ENCODE data around the gene COQ10B. TPM values are rescaled to one million over a fixed set of nuclear protein-coding genes. Genes with fewer than 3 reads are reported as not detected.

Gene COQ10B
- total RNA-seq, 1 experiment from 2014 or later, result 23.5 TPM

DNA sequence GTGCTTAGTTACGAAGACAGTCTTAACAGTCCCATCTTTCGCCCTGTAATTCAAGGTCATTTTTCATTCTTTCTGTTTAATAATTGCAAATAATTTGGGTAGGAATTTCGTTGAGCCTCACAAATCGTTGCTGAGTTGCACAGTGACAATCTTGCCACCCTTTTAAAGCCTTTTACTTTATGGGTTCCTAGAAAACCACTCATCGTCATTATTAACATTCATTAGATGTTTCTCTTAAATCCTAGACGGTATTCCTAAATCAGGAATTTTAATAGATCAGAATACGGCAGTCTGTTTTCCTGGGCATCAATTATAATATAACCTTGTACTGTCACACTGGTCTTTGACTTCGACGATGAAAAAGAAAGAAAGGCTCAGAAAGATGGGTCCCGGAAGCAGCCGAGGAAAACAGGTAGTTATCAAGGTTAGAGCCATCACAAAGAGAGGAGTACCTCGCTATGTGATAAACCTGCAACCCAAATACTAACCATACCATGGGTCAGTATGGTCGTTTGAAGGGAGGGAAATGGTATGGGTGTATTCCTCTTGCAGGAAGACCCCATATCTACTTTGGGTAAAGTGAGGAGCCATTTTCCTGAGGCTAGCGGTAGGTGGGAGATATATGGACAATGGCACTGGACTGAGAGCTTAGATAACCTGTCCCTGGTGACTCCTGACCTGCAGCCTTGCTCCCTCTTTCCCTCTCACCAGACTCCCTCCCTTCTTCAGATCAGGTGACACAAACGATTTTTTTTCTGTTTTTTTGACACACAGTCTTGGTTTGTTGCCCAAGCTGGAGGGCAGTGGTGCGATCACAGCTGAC, 17.5 kb upstream of the COQ10B start:
- CTCF ChIA-PET, result no interaction called here
- POLR2A ChIA-PET (ENCODE audit: unreplicated experiment), result interaction anchor here (1.4 kb wide), 1 partner anchor 17 kb away, joined by 11 read pairs; no protein-coding TSS in a partner anchor
- H3K36me3 ChIP-seq (ENCODE audit: low read depth, low read length), result no peaks in the 10 kb centered on the region
- peaks cover 52% of the 10 kb centered on the region for H3K79me2 ChIP-seq (ENCODE audit: low read length)
- H3K9me3 ChIP-seq (ENCODE audit: low read length), result no peaks in the 10 kb centered on the region
- H3K27ac ChIP-seq (ENCODE audit: low read length), result peak overlapping the region; percentile 76
- H3K4me2 ChIP-seq (ENCODE audit: low read length), result peak overlapping the region; percentile 90
- peaks cover 23% of the 10 kb centered on the region for H3K4me1 ChIP-seq (ENCODE audit: insufficient read depth, low read length)
- peak overlapping the region; percentile 96 for H3K9ac ChIP-seq (ENCODE audit: low read length)
- intact Hi-C loops (cut with micrococcal nuclease), result loop anchor here (1.0 to 10.0 kb wide), 2 partner anchors 17 to 269 kb away; partner anchors contain the start of genes COQ10B and MARS2
- DNase-seq, result no peak
- no peaks in the 10 kb centered on the region for H3F3A ChIP-seq (ENCODE audit: low read length, unreplicated experiment)
- H3K27me3 ChIP-seq (ENCODE audit: low read length), result no peaks in the 10 kb centered on the region
- H3K9me2 ChIP-seq (replicated peaks; ENCODE audit: low read length), result no peaks in the 10 kb centered on the region
- TF ChIP-seq EZH2 (IDR thresholded peaks at IDR 0.05; ENCODE audit: low read length, unreplicated experiment), result no peak
- TF ChIP-seq EZH2phosphoT487 (IDR thresholded peaks at IDR 0.05; ENCODE audit: borderline replicate concordance, low read length), result no peak
- TF ChIP-seq, protein P1, sequence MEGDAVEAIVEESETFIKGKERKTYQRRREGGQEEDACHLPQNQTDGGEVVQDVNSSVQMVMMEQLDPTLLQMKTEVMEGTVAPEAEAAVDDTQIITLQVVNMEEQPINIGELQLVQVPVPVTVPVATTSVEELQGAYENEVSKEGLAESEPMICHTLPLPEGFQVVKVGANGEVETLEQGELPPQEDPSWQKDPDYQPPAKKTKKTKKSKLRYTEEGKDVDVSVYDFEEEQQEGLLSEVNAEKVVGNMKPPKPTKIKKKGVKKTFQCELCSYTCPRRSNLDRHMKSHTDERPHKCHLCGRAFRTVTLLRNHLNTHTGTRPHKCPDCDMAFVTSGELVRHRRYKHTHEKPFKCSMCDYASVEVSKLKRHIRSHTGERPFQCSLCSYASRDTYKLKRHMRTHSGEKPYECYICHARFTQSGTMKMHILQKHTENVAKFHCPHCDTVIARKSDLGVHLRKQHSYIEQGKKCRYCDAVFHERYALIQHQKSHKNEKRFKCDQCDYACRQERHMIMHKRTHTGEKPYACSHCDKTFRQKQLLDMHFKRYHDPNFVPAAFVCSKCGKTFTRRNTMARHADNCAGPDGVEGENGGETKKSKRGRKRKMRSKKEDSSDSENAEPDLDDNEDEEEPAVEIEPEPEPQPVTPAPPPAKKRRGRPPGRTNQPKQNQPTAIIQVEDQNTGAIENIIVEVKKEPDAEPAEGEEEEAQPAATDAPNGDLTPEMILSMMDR (conservative IDR thresholded peaks at IDR 0.05; ENCODE audit: low read depth, low read length), result no peak
- TSS peak; percentile 95 for BruUV-seq (replicated peaks)
- H4K20me1 ChIP-seq (ENCODE audit: low read length), result peaks cover 27% of the 10 kb centered on the region
- peak overlapping the region; percentile 81 for H3K4me3 ChIP-seq (ENCODE audit: low read length)
- ATAC-seq, result peak; percentile 16
- peak overlapping the region; percentile 80 for H2AFZ ChIP-seq (ENCODE audit: low read length)

DNA sequence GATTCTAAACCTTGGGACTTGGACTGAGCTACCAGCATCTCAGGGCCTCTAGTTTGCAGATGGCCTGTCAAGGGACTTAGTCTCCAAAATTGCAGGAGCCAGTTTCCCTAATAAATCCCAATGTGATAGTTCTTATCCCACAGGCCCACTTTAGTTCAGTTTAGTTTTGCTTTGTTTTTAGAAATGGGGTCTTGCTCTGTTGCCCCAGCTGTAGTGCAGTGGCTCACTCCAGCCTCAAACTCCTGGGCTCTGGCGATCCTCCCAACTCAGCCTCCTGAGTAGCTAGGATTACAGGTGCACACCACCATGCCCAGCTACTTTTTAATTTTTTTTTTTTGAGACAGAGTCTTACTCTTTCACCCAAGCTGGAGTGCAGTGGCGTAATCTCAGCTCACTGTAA, 16.0 kb upstream of the COQ10B start:
- Histone ChIP-seq H3K4me2 (ENCODE audit: low read length) (no peak overlapping the region), H3K4me1 (ENCODE audit: insufficient read depth, low read length) (peaks cover 19% of the 10 kb centered on the region), H3K36me3 (ENCODE audit: low read depth, low read length) (no peaks in the 10 kb centered on the region), H3K79me2 (ENCODE audit: low read length) (peaks cover 36% of the 10 kb centered on the region), H3K9ac (ENCODE audit: low read length) (no peak overlapping the region), H3K9me2 (replicated peaks; ENCODE audit: low read length) (no peaks in the 10 kb centered on the region), H3K27me3 (ENCODE audit: low read length) (no peaks in the 10 kb centered on the region), H2AFZ (ENCODE audit: low read length) (no peak overlapping the region), H4K20me1 (ENCODE audit: low read length) (peaks cover 20% of the 10 kb centered on the region), H3K27ac (ENCODE audit: low read length) (no peak overlapping the region), H3K4me3 (ENCODE audit: low read length) (no peak overlapping the region), H3K9me3 (ENCODE audit: low read length) (no peaks in the 10 kb centered on the region), H3F3A (ENCODE audit: low read length, unreplicated experiment) (no peaks in the 10 kb centered on the region)
- CTCF ChIA-PET, result no interaction called here
- BruUV-seq (replicated peaks), result no TSS peak
- TF ChIP-seq EZH2phosphoT487 (IDR thresholded peaks at IDR 0.05; ENCODE audit: borderline replicate concordance, low read length) (no peak), EZH2 (IDR thresholded peaks at IDR 0.05; ENCODE audit: low read length, unreplicated experiment) (no peak)
- TF ChIP-seq, protein P1 (conservative IDR thresholded peaks at IDR 0.05; ENCODE audit: low read depth, low read length), result no peak
- no peak for DNase-seq
- ATAC-seq, result no peak
- POLR2A ChIA-PET (ENCODE audit: unreplicated experiment), result no interaction called here
- intact Hi-C loops (cut with micrococcal nuclease), result loop anchor here (10.0 kb wide), 1 partner anchor 267 kb away; the partner anchor contains the start of gene MARS2

DNA sequence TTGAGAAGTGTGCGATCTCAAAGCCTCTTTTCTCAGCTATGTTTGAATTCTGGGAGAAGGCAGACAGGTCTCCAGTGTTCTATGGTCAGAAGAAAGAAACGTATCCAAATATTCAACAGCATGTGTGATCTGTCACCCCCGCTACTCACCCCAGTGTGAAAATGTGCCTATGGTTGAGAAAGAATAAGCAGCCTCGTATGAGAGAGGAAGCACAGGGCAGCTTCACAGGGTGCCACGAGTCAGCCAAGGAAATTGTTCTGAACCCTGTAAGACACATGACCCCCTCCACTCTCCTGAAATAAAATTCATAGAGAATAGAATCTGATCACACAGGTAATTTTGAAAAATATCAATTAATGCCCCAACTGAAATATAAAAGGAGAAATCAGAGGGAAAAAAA, 10.5 kb upstream of the COQ10B start:
- Histone ChIP-seq H3F3A (ENCODE audit: low read length, unreplicated experiment) (no peaks in the 10 kb centered on the region), H2AFZ (ENCODE audit: low read length) (no peak overlapping the region), H3K9me2 (replicated peaks; ENCODE audit: low read length) (no peaks in the 10 kb centered on the region), H3K27me3 (ENCODE audit: low read length) (no peaks in the 10 kb centered on the region), H3K4me3 (ENCODE audit: low read length) (no peak overlapping the region), H3K9me3 (ENCODE audit: low read length) (no peaks in the 10 kb centered on the region), H3K9ac (ENCODE audit: low read length) (no peak overlapping the region), H4K20me1 (ENCODE audit: low read length) (no peaks in the 10 kb centered on the region), H3K27ac (ENCODE audit: low read length) (no peak overlapping the region), H3K4me1 (ENCODE audit: insufficient read depth, low read length) (no peaks in the 10 kb centered on the region), H3K79me2 (ENCODE audit: low read length) (no peaks in the 10 kb centered on the region), H3K4me2 (ENCODE audit: low read length) (no peak overlapping the region), H3K36me3 (ENCODE audit: low read depth, low read length) (no peaks in the 10 kb centered on the region)
- BruUV-seq (replicated peaks), result no TSS peak
- TF ChIP-seq EZH2 (IDR thresholded peaks at IDR 0.05; ENCODE audit: low read length, unreplicated experiment) (no peak), EZH2phosphoT487 (IDR thresholded peaks at IDR 0.05; ENCODE audit: borderline replicate concordance, low read length) (no peak)
- TF ChIP-seq, protein P1 (conservative IDR thresholded peaks at IDR 0.05; ENCODE audit: low read depth, low read length), result no peak
- CTCF ChIA-PET, result no interaction called here
- DNase-seq (no peak), ATAC-seq (no peak)
- intact Hi-C loops (cut with micrococcal nuclease), result no loop called here
- POLR2A ChIA-PET (ENCODE audit: unreplicated experiment), result no interaction called here
